Activated CD4-positive, alpha-beta T cell treated with anti-CD3 and anti-CD28 coated beads, Interleukin-2, amount 10 ng/mL, durations not matched to agents 24 days and 14 days (primary cell): Measurements from ENCODE around the gene GPS1. TPM values are rescaled to one million over a fixed set of nuclear protein-coding genes. Genes with fewer than 3 reads are reported as not detected.
"Not testable (repeated sequence)": the region's sequence is repeated elsewhere in the genome, so short reads cannot be mapped to it uniquely, and the experiment has no call there.

ENCODE experiments used
- DNase-seq: peaks from one replicate; pipeline ENCODE4 v3.0.0; 2022
- H3K27ac Mint-ChIP-seq: one replicate; pipeline ENCODE4 v1.8.0; 2022; ENCODE audit warnings: mild to moderate bottlenecking, mixed read lengths
- H3K27me3 Mint-ChIP-seq: one replicate; pipeline ENCODE4 v1.8.0; 2022; ENCODE audit warnings: mixed read lengths
- H3K36me3 Mint-ChIP-seq: one replicate; pipeline ENCODE4 v1.8.0; 2022; ENCODE audit warnings: low read depth, mild to moderate bottlenecking, mixed read lengths
- H3K4me1 Mint-ChIP-seq: one replicate; pipeline ENCODE4 v1.8.0; 2021; ENCODE audit warnings: mixed read lengths
- H3K4me3 Mint-ChIP-seq: one replicate; pipeline ENCODE4 v1.8.0; 2022; ENCODE audit warnings: mild to moderate bottlenecking, moderate library complexity, mixed read lengths
- H3K9me3 Mint-ChIP-seq: one replicate; pipeline ENCODE4 v1.8.0; 2021; ENCODE audit warnings: mixed read lengths
- intact Hi-C: fragments of 100-400 bp; cut with micrococcal nuclease; formaldehyde crosslinking; loops from one replicate; pipeline ENCODE4 v1.15.1; 2023
- total RNA-seq: library from RNA; stranded (reverse); gene quantifications from 2 replicates; pipeline ENCODE4 v1.2.3, GENCODE V29; 2022

The GPS1 gene
- total RNA-seq, 1 donor from 2014 or later: 118 TPM

GRCh38 chr17:82037092-82037888, 14.4 kb upstream of the GPS1 start, which contains the start of gene DCXR:
DCXR (minus strand) TSS chr17:82037697; CDS start chr17:82037682, 15 bp downstream.
- Mint-ChIP-seq H3K4me3 (peak within 1 kb of the TSS; percentile 83), H3K4me1 (peaks cover 19% of the 10 kb centered on the region), H3K27ac (peak within 1 kb of the TSS; percentile 96), H3K27me3 (peaks cover 2% of the 10 kb centered on the region), H3K36me3 (peaks cover 8% of the 10 kb centered on the region), H3K9me3 (no peaks in the 10 kb centered on the region)
- intact Hi-C loops: loop anchor here (1.0 to 2.0 kb wide), 4 partner anchors 14 to 61 kb away; partner anchors contain the start of genes ASPSCR1, FASN, GPS1 and LRRC45
- peak; percentile 99 for DNase-seq

GRCh38 chr17:82037889-82038195, 13.9 kb upstream of the GPS1 start:
- H3K4me1 Mint-ChIP-seq: peaks cover 18% of the 10 kb centered on the region
- H3K36me3 Mint-ChIP-seq: peaks cover 8% of the 10 kb centered on the region
- H3K27me3 Mint-ChIP-seq: peaks cover 2% of the 10 kb centered on the region
- peak overlapping the region; percentile 96 for H3K27ac Mint-ChIP-seq
- peak overlapping the region; percentile 83 for H3K4me3 Mint-ChIP-seq
- intact Hi-C loops: loop anchor here (1.0 to 2.0 kb wide), 4 partner anchors 13 to 61 kb away; partner anchors contain the start of genes ASPSCR1, FASN, GPS1 and LRRC45
- no peaks in the 10 kb centered on the region for H3K9me3 Mint-ChIP-seq
- DNase-seq: no peak

- DNase-seq, intact Hi-C loops, H3K9me3 Mint-ChIP-seq, H3K36me3 Mint-ChIP-seq, H3K27ac Mint-ChIP-seq, H3K27me3 Mint-ChIP-seq: not testable (repeated sequence)
- peak overlapping the region; percentile 34 for H3K4me3 Mint-ChIP-seq
- peaks cover 17% of the 10 kb centered on the region for H3K4me1 Mint-ChIP-seq
Measured at GRCh38 chr17:82038796-82039409, 12.8 kb upstream of the GPS1 start.

GRCh38 chr17:82039695-82040299, 11.9 kb upstream of the GPS1 start:
- intact Hi-C loops: no loop called here
- no peak for DNase-seq
- Mint-ChIP-seq H3K27ac (no peak overlapping the region), H3K27me3 (peaks cover 2% of the 10 kb centered on the region), H3K36me3 (peaks cover 8% of the 10 kb centered on the region), H3K4me3 (no peak overlapping the region), H3K4me1 (peaks cover 17% of the 10 kb centered on the region), H3K9me3 (no peaks in the 10 kb centered on the region)

- intact Hi-C loops: no loop called here
- no peak for DNase-seq
- Mint-ChIP-seq H3K9me3 (no peaks in the 10 kb centered on the region), H3K27ac (no peak overlapping the region), H3K4me3 (no peak overlapping the region), H3K27me3 (peaks cover 2% of the 10 kb centered on the region), H3K4me1 (peaks cover 12% of the 10 kb centered on the region), H3K36me3 (no peaks in the 10 kb centered on the region)
Measured at GRCh38 chr17:82041144-82041814, 10.4 kb upstream of the GPS1 start.

- Mint-ChIP-seq H3K4me3 (no peak overlapping the region), H3K4me1 (peaks cover 16% of the 10 kb centered on the region), H3K9me3 (no peaks in the 10 kb centered on the region), H3K36me3 (peaks cover 4% of the 10 kb centered on the region), H3K27ac (no peak overlapping the region), H3K27me3 (peaks cover 2% of the 10 kb centered on the region)
- DNase-seq: no peak
- intact Hi-C loops: no loop called here
Measured at GRCh38 chr17:82042649-82043048, 9.0 kb upstream of the GPS1 start.

GRCh38 chr17:82043507-82043906, 8.2 kb upstream of the GPS1 start:
- Mint-ChIP-seq H3K27ac (no peak overlapping the region), H3K4me1 (peaks cover 11% of the 10 kb centered on the region), H3K9me3 (no peaks in the 10 kb centered on the region), H3K27me3 (peaks cover 2% of the 10 kb centered on the region), H3K4me3 (no peak overlapping the region), H3K36me3 (peaks cover 6% of the 10 kb centered on the region)
- DNase-seq: no peak
- intact Hi-C loops: no loop called here

GRCh38 chr17:82045936-82046484, 5.7 kb upstream of the GPS1 start:
- intact Hi-C loops: no loop called here
- Mint-ChIP-seq H3K9me3 (no peaks in the 10 kb centered on the region), H3K36me3 (peaks cover 6% of the 10 kb centered on the region), H3K27ac (no peak overlapping the region), H3K4me3 (no peak overlapping the region), H3K4me1 (peaks cover 14% of the 10 kb centered on the region), H3K27me3 (no peaks in the 10 kb centered on the region)
- DNase-seq: no peak

GRCh38 chr17:82046903-82047302, 4.8 kb upstream of the GPS1 start:
- peaks cover 6% of the 10 kb centered on the region for H3K36me3 Mint-ChIP-seq
- no peaks in the 10 kb centered on the region for H3K9me3 Mint-ChIP-seq
- no peaks in the 10 kb centered on the region for H3K27me3 Mint-ChIP-seq
- no peak for DNase-seq
- intact Hi-C loops: no loop called here
- no peak overlapping the region for H3K27ac Mint-ChIP-seq
- H3K4me1 Mint-ChIP-seq: peaks cover 14% of the 10 kb centered on the region
- no peak overlapping the region for H3K4me3 Mint-ChIP-seq

- Mint-ChIP-seq H3K4me1 (peaks cover 14% of the 10 kb centered on the region), H3K27ac (no peak overlapping the region), H3K27me3 (no peaks in the 10 kb centered on the region), H3K36me3 (peaks cover 6% of the 10 kb centered on the region), H3K9me3 (no peaks in the 10 kb centered on the region), H3K4me3 (no peak overlapping the region)
- intact Hi-C loops: no loop called here
- no peak for DNase-seq
Measured at GRCh38 chr17:82047379-82047778, 4.3 kb upstream of the GPS1 start.

- H3K27ac Mint-ChIP-seq: no peak overlapping the region
- H3K27me3 Mint-ChIP-seq: no peaks in the 10 kb centered on the region
Measured at GRCh38 chr17:82047914-82048570, 3.7 kb upstream of the GPS1 start.

GRCh38 chr17:82048571-82048971, 3.1 kb upstream of the GPS1 start:
- H3K27ac Mint-ChIP-seq: no peak overlapping the region
- DNase-seq: no peak
- H3K27me3 Mint-ChIP-seq: no peaks in the 10 kb centered on the region
- H3K36me3 Mint-ChIP-seq: peaks cover 6% of the 10 kb centered on the region
- peaks cover 16% of the 10 kb centered on the region for H3K4me1 Mint-ChIP-seq
- intact Hi-C loops: no loop called here
- H3K4me3 Mint-ChIP-seq: no peak overlapping the region
- no peaks in the 10 kb centered on the region for H3K9me3 Mint-ChIP-seq

More at GRCh38 chr17:82047914-82048570, 3.7 kb upstream of the GPS1 start:
- intact Hi-C loops: no loop called here
- DNase-seq: no peak
- peaks cover 6% of the 10 kb centered on the region for H3K36me3 Mint-ChIP-seq
- peaks cover 16% of the 10 kb centered on the region for H3K4me1 Mint-ChIP-seq
- no peaks in the 10 kb centered on the region for H3K9me3 Mint-ChIP-seq
- H3K4me3 Mint-ChIP-seq: no peak overlapping the region

- H3K4me1 Mint-ChIP-seq: peaks cover 16% of the 10 kb centered on the region
- H3K27ac Mint-ChIP-seq: no peak overlapping the region
- H3K36me3 Mint-ChIP-seq: peaks cover 6% of the 10 kb centered on the region
- no peak overlapping the region for H3K4me3 Mint-ChIP-seq
- H3K9me3 Mint-ChIP-seq: no peaks in the 10 kb centered on the region
- no peaks in the 10 kb centered on the region for H3K27me3 Mint-ChIP-seq
- intact Hi-C loops: no loop called here
- no peak for DNase-seq
Measured at GRCh38 chr17:82049106-82049505, 2.6 kb upstream of the GPS1 start.
